ENCODE measurements around the gene CWC27. TPM values are rescaled to one million over a fixed set of nuclear protein-coding genes. Genes with fewer than 3 reads are reported as not detected.

CWC27 gene
- polyA plus RNA-seq, 1 of the 3 experiments (the other 2 are of a cell fraction) = 6.6 TPM

DNA sequence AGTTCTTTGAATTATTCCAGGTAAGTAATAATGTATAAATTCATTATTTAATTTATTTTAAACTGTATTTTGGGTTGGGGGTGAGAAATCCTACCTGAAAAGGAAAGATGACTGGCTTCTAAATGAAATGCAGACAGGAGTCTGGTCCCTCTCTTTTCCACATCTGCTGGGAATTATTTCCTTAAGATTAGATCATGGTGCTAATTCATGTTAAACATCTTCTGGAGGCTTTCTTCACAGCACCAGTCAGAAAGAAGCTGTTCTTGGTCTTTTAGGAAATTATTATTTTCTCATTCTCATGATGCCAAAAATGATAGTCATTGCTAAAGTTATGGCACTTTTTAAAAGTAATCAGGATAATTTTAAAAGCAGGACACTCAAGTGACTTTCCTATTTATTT lies 254.2 kb downstream of the CWC27 start (continued):
- TF ChIP-seq MAX (IDR thresholded peaks at IDR 0.05; ENCODE audit: low read depth) = no peak
- no peak for TF ChIP-seq MXI1 (IDR thresholded peaks at IDR 0.05; ENCODE audit: low read depth, low read length)
- TF ChIP-seq, protein P1, sequence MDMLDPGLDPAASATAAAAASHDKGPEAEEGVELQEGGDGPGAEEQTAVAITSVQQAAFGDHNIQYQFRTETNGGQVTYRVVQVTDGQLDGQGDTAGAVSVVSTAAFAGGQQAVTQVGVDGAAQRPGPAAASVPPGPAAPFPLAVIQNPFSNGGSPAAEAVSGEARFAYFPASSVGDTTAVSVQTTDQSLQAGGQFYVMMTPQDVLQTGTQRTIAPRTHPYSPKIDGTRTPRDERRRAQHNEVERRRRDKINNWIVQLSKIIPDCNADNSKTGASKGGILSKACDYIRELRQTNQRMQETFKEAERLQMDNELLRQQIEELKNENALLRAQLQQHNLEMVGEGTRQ (IDR thresholded peaks at IDR 0.05; ENCODE audit: borderline replicate concordance, low read depth, low read length) = no peak
- TF ChIP-seq GABPA (IDR thresholded peaks at IDR 0.05; ENCODE audit: low read depth) = no peak

DNA sequence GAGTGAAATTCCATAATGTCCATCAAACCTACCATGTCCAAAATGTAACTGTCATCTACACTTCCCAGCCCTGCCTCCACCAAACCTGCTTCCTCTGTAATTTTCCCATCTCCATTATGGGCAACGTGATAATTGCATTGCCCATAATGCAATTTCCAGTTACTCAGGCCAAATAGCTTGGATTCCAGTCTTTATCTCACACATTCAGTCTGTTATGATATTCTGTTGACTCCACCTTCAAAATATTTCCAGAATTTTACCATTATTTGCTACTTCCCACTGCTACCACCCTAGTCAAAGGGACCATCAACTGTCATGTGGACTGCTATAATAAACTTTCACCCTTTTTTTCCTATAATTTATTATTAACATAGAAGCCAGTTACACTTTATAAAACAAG lies 256.0 kb downstream of the CWC27 start:
- POLR2A ChIA-PET = no interaction called here
- no peak overlapping the region for H3K9ac ChIP-seq
- no peaks in the 10 kb centered on the region for H3K9me3 ChIP-seq
- no peak for TF ChIP-seq GABPA (IDR thresholded peaks at IDR 0.05; ENCODE audit: low read depth)
- no peak for TF ChIP-seq YY1 (IDR thresholded peaks at IDR 0.05; ENCODE audit: low read depth)
- no peak for TF ChIP-seq RFX5 (IDR thresholded peaks at IDR 0.05; ENCODE audit: low read length)
- TF ChIP-seq NFIC (IDR thresholded peaks at IDR 0.05; ENCODE audit: borderline replicate concordance) = no peak
- TF ChIP-seq, protein P2, sequence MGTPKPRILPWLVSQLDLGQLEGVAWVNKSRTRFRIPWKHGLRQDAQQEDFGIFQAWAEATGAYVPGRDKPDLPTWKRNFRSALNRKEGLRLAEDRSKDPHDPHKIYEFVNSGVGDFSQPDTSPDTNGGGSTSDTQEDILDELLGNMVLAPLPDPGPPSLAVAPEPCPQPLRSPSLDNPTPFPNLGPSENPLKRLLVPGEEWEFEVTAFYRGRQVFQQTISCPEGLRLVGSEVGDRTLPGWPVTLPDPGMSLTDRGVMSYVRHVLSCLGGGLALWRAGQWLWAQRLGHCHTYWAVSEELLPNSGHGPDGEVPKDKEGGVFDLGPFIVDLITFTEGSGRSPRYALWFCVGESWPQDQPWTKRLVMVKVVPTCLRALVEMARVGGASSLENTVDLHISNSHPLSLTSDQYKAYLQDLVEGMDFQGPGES (IDR thresholded peaks at IDR 0.05; ENCODE audit: low read depth, low read length) = no peak
- no peak for TF ChIP-seq JUND (IDR thresholded peaks at IDR 0.05)
- no peak for TF ChIP-seq CHD2 (IDR thresholded peaks at IDR 0.05; ENCODE audit: low read length, partially characterized antibody)
- TF ChIP-seq MXI1 (IDR thresholded peaks at IDR 0.05; ENCODE audit: low read depth, low read length) = no peak
- no peaks in the 10 kb centered on the region for H3K79me2 ChIP-seq (ENCODE audit: insufficient read depth)
- CTCF ChIA-PET = no interaction called here
- peaks cover 6% of the 10 kb centered on the region for H3F3A ChIP-seq (replicated peaks; ENCODE audit: insufficient read depth)
- H3K9me2 ChIP-seq = no peaks in the 10 kb centered on the region
- H3K4me3 ChIP-seq (ENCODE audit: low read depth in 2 of 2, low read length in 1 of 2) = no peak overlapping the region
- no peak overlapping the region for H3K4me2 ChIP-seq
- H3K36me3 ChIP-seq (replicated peaks in 1 of 2; ENCODE audit: control insufficient read depth in 1 of 2, insufficient read depth in 2 of 2, low read length in 1 of 2) = no peaks in the 10 kb centered on the region
- 83% methylated on average over 1 of the region's 1 CpG for WGBS (ENCODE audit: low lambda C conversion rate)
- H3K4me1 ChIP-seq (ENCODE audit: control insufficient read depth in 1 of 2, insufficient read depth in 2 of 2, low read depth in 1 of 2, low read length in 1 of 2) = peaks cover 0 to 23% of the 10 kb centered on the region in 2 experiments; a peak in 2 of 4 replicates
- H4K20me1 ChIP-seq (ENCODE audit: insufficient read depth) = no peaks in the 10 kb centered on the region
- no peak overlapping the region for H2AFZ ChIP-seq (ENCODE audit: low read depth)
- DNase-seq = no peak
- no peaks in the 10 kb centered on the region for H3K27me3 ChIP-seq (ENCODE audit: insufficient read depth)
- H3K27ac ChIP-seq (ENCODE audit: low read depth in 2 of 2, low read length in 1 of 2) = no peak overlapping the region; a peak in 1 of 4 replicates

DNA sequence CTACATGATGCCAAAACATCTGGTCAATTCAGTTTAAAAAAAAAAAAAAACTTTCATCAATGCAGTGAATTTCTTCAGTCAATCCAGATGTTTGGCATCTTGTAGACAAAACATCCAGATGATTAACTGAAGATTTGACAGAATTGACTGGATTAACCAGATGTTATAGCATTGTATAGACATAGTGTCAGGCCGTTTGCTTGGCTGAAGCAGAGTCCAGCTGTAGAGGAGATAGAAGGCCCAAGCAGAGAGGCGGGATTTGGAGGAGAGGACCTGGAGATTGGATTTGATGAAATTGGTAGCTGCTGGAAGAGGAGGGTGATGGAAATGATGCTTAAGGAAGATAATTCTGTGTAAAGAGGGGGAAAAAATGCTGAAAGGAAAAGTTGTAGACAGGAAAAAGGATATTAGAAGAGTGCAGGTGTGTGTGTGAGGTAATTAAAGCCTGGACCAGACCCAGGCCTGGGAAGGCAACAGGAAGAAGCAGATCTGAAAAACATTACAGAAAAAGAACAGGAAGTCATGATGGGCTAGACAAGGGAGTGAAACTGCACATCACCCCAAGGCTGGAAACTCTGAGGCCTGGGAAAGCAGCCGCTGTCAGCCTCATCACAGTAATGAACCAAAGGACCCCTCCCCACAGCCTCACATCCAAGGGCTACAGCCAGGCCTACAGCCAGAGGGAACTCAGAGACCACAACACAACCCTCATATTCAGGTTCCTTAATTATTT lies 258.3 kb downstream of the CWC27 start:
- Histone ChIP-seq H3K27ac (ENCODE audit: low read depth in 2 of 2, low read length in 1 of 2) (peak overlapping the region in 1 of 2 experiments; percentile 73; a peak in 2 of 4 replicates), H3K79me2 (ENCODE audit: insufficient read depth) (no peaks in the 10 kb centered on the region), H3K36me3 (replicated peaks in 1 of 2; ENCODE audit: control insufficient read depth in 1 of 2, insufficient read depth in 2 of 2, low read length in 1 of 2) (no peaks in the 10 kb centered on the region), H3K4me2 (no peak overlapping the region), H4K20me1 (ENCODE audit: insufficient read depth) (no peaks in the 10 kb centered on the region), H3F3A (replicated peaks; ENCODE audit: insufficient read depth) (no peaks in the 10 kb centered on the region), H3K9me2 (no peaks in the 10 kb centered on the region), H3K4me3 (ENCODE audit: low read depth in 2 of 2, low read length in 1 of 2) (no peak overlapping the region), H3K4me1 (ENCODE audit: control insufficient read depth in 1 of 2, insufficient read depth in 2 of 2, low read depth in 1 of 2, low read length in 1 of 2) (peaks cover 0 to 10% of the 10 kb centered on the region in 2 experiments; a peak in 2 of 4 replicates), H3K9me3 (no peaks in the 10 kb centered on the region), H3K27me3 (ENCODE audit: insufficient read depth) (no peaks in the 10 kb centered on the region), H2AFZ (ENCODE audit: low read depth) (no peak overlapping the region), H3K9ac (no peak overlapping the region)
- ChIA-PET POLR2A (interaction anchor here (0.6 kb wide), 1 partner anchor 481 kb away, joined by 4 read pairs; no protein-coding TSS in a partner anchor), CTCF (no interaction called here)
- WGBS (ENCODE audit: low lambda C conversion rate) = 77% methylated on average over 3 of the region's 3 CpGs
- DNase-seq = peak; percentile 32
- TF ChIP-seq GATA2 (CRISPR knock-in tag; IDR thresholded peaks at IDR 0.05) (peak; percentile 17; the same call in 1 of the 2 replicates), FOXM1 (IDR thresholded peaks at IDR 0.05; ENCODE audit: low read depth) (no peak), ELF1 (IDR thresholded peaks at IDR 0.05) (no peak)

All from SK-N-SH (cell line).